Measurements from ENCODE around the gene KIF1A. TPM values are rescaled to one million over a fixed set of nuclear protein-coding genes. Genes with fewer than 3 reads are reported as not detected.

Gene KIF1A
- 0.40 TPM in 1 of 2 replicates, not detected in the other for total RNA-seq (2014; rRNA removed)
- percentile 3 among the genes with signal in this experiment for Bru-seq, nascent RNA
- percentile 5 among the genes with signal in this experiment for BruChase-seq, experiment 1, labeled RNA remaining after a 6-hour chase
- BruChase-seq, experiment 2, labeled RNA remaining after a 2-hour chase = percentile 4 among the genes with signal in this experiment
- long read RNA-seq, partial matches to known transcripts = 0 of 1 reads
- long read RNA-seq, other reads (novel, unspliced or antisense) = 1 of 1 reads

DNA sequence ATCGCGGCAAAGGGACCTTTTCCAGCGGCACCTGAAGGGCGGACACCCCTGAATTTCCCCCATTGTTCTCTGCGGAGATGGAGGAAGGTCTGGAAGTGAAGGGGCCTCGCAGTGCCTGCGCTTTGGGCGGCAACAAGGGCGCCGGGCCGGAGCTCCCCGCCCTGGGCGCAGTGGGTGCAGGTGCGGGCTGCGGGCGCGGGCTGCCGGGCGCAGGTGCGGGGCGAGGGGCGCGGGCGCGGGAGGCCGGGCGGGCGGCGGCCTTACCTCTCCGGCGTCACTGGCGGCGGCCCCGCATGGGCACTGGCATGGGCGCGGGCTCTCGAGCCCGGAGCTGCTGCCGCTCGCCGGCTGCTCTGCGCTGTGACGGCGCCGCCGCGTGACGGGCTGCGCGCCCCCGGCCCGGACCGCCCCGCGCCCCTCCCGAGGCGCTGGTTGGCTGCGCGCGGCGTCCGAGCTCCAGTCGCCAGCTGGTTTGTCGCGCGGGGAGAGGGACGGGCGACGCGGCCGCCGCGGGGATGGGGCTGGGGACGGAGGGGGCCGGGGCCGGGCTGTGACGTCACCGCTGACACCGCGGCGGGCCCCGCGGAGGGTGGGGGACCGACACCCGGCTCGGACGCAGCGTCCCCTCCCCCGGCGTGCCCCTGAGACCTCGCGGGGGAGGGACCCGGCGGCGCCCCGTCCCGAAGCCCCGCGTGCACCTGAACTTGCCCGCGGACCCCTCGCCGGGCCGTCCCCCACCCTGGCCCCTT is at the start of gene KIF1A:
TSS of gene KIF1A (minus strand) at position 362 of the 749 bp plus-strand sequence. CDS start 22,467 bp downstream, outside the sequence.
- BruUV-seq (replicated peaks) = no TSS peak
- H3K36me3 ChIP-seq (ENCODE audit: low read depth, low read length) = no peaks in the 10 kb centered on the region
- TF ChIP-seq, protein P1, sequence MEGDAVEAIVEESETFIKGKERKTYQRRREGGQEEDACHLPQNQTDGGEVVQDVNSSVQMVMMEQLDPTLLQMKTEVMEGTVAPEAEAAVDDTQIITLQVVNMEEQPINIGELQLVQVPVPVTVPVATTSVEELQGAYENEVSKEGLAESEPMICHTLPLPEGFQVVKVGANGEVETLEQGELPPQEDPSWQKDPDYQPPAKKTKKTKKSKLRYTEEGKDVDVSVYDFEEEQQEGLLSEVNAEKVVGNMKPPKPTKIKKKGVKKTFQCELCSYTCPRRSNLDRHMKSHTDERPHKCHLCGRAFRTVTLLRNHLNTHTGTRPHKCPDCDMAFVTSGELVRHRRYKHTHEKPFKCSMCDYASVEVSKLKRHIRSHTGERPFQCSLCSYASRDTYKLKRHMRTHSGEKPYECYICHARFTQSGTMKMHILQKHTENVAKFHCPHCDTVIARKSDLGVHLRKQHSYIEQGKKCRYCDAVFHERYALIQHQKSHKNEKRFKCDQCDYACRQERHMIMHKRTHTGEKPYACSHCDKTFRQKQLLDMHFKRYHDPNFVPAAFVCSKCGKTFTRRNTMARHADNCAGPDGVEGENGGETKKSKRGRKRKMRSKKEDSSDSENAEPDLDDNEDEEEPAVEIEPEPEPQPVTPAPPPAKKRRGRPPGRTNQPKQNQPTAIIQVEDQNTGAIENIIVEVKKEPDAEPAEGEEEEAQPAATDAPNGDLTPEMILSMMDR (conservative IDR thresholded peaks at IDR 0.05; ENCODE audit: low read depth, low read length) = no peak
- no peak for TF ChIP-seq EZH2phosphoT487 (IDR thresholded peaks at IDR 0.05; ENCODE audit: borderline replicate concordance, low read length)
- no peak for TF ChIP-seq EZH2 (IDR thresholded peaks at IDR 0.05; ENCODE audit: low read length, unreplicated experiment)
- no peaks in the 10 kb centered on the region for H3K9me2 ChIP-seq (replicated peaks; ENCODE audit: low read length)
- H3K4me1 ChIP-seq (ENCODE audit: insufficient read depth, low read length) = no peaks in the 10 kb centered on the region
- ATAC-seq (no peak), DNase-seq (no peak)
- no peaks in the 10 kb centered on the region for H3K9me3 ChIP-seq (ENCODE audit: low read length)
- no peaks in the 10 kb centered on the region for H3F3A ChIP-seq (ENCODE audit: low read length, unreplicated experiment)
- no peak within 1 kb of the TSS for H3K4me2 ChIP-seq (ENCODE audit: low read length)
- no peak within 1 kb of the TSS for H3K27ac ChIP-seq (ENCODE audit: low read length)
- no peaks in the 10 kb centered on the region for H4K20me1 ChIP-seq (ENCODE audit: low read length)
- intact Hi-C loops (cut with micrococcal nuclease) = no loop called here
- CTCF ChIA-PET = interaction anchor here (0.7 kb wide), 1 partner anchor 8 kb away, joined by 5 read pairs; no protein-coding TSS in a partner anchor
- no peaks in the 10 kb centered on the region for H3K79me2 ChIP-seq (ENCODE audit: low read length)
- H3K4me3 ChIP-seq (ENCODE audit: low read length) = no peak within 1 kb of the TSS
- no peak within 1 kb of the TSS for H3K9ac ChIP-seq (ENCODE audit: low read length)
- POLR2A ChIA-PET (ENCODE audit: unreplicated experiment) = no interaction called here
- no peak within 1 kb of the TSS for H2AFZ ChIP-seq (ENCODE audit: low read length)
- H3K27me3 ChIP-seq (ENCODE audit: low read length) = peaks cover 50% of the 10 kb centered on the region

DNA sequence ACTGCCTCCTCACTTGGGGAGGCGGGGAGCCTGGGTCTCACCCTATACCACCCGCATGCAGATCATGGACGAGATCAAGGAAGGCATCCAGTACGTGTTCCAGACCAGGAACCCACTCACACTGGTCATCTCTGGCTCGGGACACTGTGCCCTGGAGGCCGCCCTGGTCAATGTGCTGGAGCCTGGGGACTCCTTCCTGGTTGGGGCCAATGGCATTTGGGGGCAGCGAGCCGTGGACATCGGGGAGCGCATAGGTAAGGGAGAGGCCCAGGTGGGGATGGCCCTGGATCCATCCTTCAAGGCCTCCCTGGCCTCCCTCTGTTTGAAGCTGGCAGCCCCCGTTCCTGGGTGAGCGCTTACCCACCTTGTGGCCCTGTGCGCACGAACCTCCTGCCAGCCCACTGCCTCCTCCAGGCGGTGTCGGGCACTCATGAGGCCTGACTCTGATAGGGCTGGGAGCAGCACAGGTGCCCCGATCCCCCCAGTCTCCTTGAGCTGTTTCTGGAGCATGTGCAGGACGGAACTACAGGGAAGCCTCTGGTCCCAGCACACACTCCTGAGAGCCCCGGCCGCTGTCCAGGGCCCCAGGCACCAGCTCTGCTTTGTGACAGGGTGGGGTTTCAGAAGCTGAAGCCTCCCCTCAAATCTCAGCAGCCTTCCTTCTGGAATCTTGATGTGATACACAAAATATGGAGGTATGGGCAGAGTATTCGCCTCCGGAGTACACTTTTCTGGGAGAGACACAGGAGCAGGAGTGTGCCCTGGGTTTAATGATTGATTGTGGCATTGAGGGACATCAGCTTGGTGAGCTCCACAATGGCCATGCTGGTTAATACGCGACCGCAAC is 49.3 kb upstream of the KIF1A start:
- no TSS peak for BruUV-seq (replicated peaks)
- TF ChIP-seq EZH2 (IDR thresholded peaks at IDR 0.05; ENCODE audit: low read length, unreplicated experiment) (no peak), EZH2phosphoT487 (IDR thresholded peaks at IDR 0.05; ENCODE audit: borderline replicate concordance, low read length) (no peak)
- TF ChIP-seq, protein P1 (conservative IDR thresholded peaks at IDR 0.05; ENCODE audit: low read depth, low read length) = no peak
- Histone ChIP-seq H3K36me3 (ENCODE audit: low read depth, low read length) (no peaks in the 10 kb centered on the region), H4K20me1 (ENCODE audit: low read length) (no peaks in the 10 kb centered on the region), H3K27me3 (ENCODE audit: low read length) (peaks cover 8% of the 10 kb centered on the region), H3K9me3 (ENCODE audit: low read length) (no peaks in the 10 kb centered on the region), H3F3A (ENCODE audit: low read length, unreplicated experiment) (no peaks in the 10 kb centered on the region), H3K9ac (ENCODE audit: low read length) (no peak overlapping the region), H3K4me3 (ENCODE audit: low read length) (no peak overlapping the region), H3K79me2 (ENCODE audit: low read length) (no peaks in the 10 kb centered on the region), H3K9me2 (replicated peaks; ENCODE audit: low read length) (no peaks in the 10 kb centered on the region), H2AFZ (ENCODE audit: low read length) (no peak overlapping the region), H3K27ac (ENCODE audit: low read length) (no peak overlapping the region), H3K4me1 (ENCODE audit: insufficient read depth, low read length) (no peaks in the 10 kb centered on the region), H3K4me2 (ENCODE audit: low read length) (no peak overlapping the region)
- ATAC-seq = no peak
- DNase-seq = no peak
- CTCF ChIA-PET = interaction anchor here (0.5 kb wide), 1 partner anchor 12 kb away, joined by 3 read pairs; no protein-coding TSS in a partner anchor
- POLR2A ChIA-PET (ENCODE audit: unreplicated experiment) = no interaction called here
- intact Hi-C loops (cut with micrococcal nuclease) = no loop called here
